BJ (cell line): Measurements from ENCODE around the gene AKAP8L. TPM values are rescaled to one million over a fixed set of nuclear protein-coding genes. Genes with fewer than 3 reads are reported as not detected.
"Not testable (repeated sequence)": the region's sequence is repeated elsewhere in the genome, so short reads cannot be mapped to it uniquely, and the experiment has no call there.

Experiments
- CTCF ChIA-PET: fragments of 350-600 bp; formaldehyde crosslinking; extraction: SDS; loops from one replicate; lab custom pipeline; 2021; ENCODE audit warnings: antibody characterized with exemption, inconsistent platforms; lab: Yijun Ruan, JAX
- POLR2A ChIA-PET: fragments of 300-600 bp; sonication (Branson Sonifier 250); formaldehyde crosslinking; extraction: SDS; loops from one replicate; lab custom pipeline; 2021; ENCODE audit warnings: antibody characterized with exemption; lab: Charles Lee
- DNase-seq: peaks from one replicate; pipeline ENCODE4 v3.0.0-alpha.2; 2011; ENCODE audit warnings: low read depth
- H3K27me3 ChIP-seq: 2 replicates; pipeline ENCODE4 v1.6.0; 2011; ENCODE audit warnings: low read length; ENCODE audit not compliant: control insufficient read depth, insufficient read depth
- H3K36me3 ChIP-seq: 2 replicates; pipeline ENCODE4 v1.5.1; 2011; ENCODE audit warnings: low read length; ENCODE audit not compliant: control insufficient read depth, insufficient read depth
- H3K4me3 ChIP-seq: 2 replicates; pipeline ENCODE4 v1.5.1; 2011; ENCODE audit warnings: low read depth, mild to moderate bottlenecking, control low read depth, low read length
- CTCF ChIP-seq: IDR thresholded peaks from 2 replicates; pipeline ENCODE4 v1.5.1; 2011; ENCODE audit warnings: low read depth, mild to moderate bottlenecking, control low read depth, inconsistent platforms, low read length, moderate library complexity; ENCODE audit not compliant: insufficient read depth
- polyA plus RNA-seq: library from polyadenylated mRNA; depleted of rRNA; stranded (reverse); fragments of >200 nt; gene quantifications from 2 replicates; pipeline ENCODE4 v1.2.3, GENCODE V29; 2011

Gene AKAP8L
- polyA plus RNA-seq, 1 experiment, result 27.5 TPM

DNA sequence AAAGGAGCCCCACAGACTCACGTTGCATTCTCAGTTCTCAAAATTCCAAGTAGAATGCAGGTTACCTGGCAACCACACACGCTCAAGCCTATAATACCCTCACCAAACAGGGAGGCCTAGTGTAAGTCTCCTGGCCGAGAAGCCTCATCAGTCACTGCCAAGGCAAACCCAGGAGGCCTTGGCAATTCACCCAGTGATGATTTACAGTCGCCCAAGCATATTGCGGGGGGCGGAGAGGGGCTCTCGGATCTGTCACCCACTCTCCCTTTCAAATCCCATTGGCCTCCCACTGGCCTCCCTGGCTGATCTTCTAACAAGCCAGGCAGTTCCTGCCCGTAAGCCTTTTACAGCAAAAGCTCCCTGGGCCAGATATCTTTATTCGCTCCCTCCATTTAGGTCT lies 1.1 kb downstream of the AKAP8L start:
- POLR2A ChIA-PET, result no interaction called here
- CTCF ChIA-PET, result interaction anchor here (1.0 to 2.9 kb wide), 3 partner anchors 23 to 240 kb away, joined by 4 to 11 read pairs (median 4); no protein-coding TSS in a partner anchor
- Histone ChIP-seq H3K27me3 (no peaks in the 10 kb centered on the region), H3K36me3 (peaks cover 13% of the 10 kb centered on the region), H3K4me3 (peak overlapping the region; percentile 99)
- no peak for DNase-seq
- TF ChIP-seq CTCF, result no peak

- no peak for TF ChIP-seq CTCF
- DNase-seq, result no peak
- CTCF ChIA-PET, result interaction anchor here (1.0 kb wide), 1 partner anchor 20 kb away, joined by 3 read pairs; no protein-coding TSS in a partner anchor
- peaks cover 3% of the 10 kb centered on the region for H3K36me3 ChIP-seq
- H3K4me3 ChIP-seq, result no peak overlapping the region
- no peaks in the 10 kb centered on the region for H3K27me3 ChIP-seq
- POLR2A ChIA-PET, result no interaction called here
Observed at GRCh38 chr19:15412832-15413231, 6.0 kb downstream of the AKAP8L start.

DNA sequence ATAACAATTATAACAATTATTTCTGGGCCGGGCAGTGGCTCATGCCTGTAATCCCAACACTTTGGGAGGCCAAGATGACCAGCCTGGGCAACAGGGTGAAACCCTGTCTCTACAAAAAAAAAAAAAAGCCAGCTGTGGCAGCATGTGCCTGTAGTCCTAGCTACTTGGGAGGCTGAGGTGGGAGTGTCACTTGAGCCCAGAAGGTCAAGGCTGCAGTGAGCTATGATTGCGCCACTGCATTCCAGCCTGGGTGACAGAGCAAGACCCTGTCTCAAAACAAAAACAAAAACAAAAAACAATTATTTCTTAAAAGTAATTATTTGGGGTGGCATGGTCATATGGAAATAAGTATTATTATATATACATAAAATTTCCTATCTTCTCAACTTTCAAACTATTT lies 7.4 kb downstream of the AKAP8L start:
- ChIA-PET CTCF (interaction anchor here (1.0 kb wide), 1 partner anchor 26 kb away, joined by 3 read pairs; no protein-coding TSS in a partner anchor), POLR2A (interaction anchor here (0.6 kb wide), 2 partner anchors 17 to 156 kb away, joined by 4 to 5 read pairs; no protein-coding TSS in a partner anchor)
- H3K4me3 ChIP-seq, H3K27me3 ChIP-seq, H3K36me3 ChIP-seq, DNase-seq: not testable (repeated sequence)

GRCh38 chr19:15404780-15405211 lies 14.0 kb downstream of the AKAP8L start:
- peaks cover 25% of the 10 kb centered on the region for H3K36me3 ChIP-seq
- CTCF ChIA-PET, result no interaction called here
- POLR2A ChIA-PET, result interaction anchor here (0.6 kb wide), 1 partner anchor 17 kb away, joined by 3 read pairs; no protein-coding TSS in a partner anchor
- H3K27me3 ChIP-seq, result no peaks in the 10 kb centered on the region
- TF ChIP-seq CTCF, result no peak
- no peak for DNase-seq
- no peak overlapping the region for H3K4me3 ChIP-seq

DNA sequence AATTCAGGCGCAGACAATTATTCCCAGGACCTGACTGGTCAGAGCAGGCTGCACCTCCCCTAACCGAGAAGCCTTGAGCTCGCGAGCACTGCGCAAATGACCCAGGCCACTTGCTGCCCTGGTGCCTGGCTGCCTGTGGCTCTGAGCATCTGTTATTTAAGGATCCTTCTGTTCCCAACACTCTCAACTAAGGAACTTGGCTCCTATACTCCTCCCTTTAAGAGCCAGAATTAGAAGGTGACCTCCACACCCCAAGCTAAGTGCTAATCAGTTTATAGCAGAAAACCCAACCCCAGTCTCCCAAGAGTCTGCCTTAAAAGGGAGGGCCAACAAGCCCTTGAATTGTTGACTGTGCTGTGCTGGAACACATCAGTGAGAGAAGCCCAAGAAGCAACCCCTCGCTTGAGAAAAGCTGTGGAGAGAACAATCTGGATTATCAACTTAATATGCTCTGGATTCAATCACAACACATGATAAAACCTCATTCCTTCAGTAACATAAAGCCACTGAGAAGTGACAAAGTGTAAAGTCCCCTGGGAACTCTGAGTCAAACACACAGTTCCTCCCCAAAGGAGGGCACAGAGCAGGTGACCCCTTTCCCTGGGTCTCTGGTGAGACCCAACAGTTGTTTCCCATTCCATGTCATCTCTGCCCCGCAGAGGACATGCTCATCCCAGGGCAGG lies 14.6 kb downstream of the AKAP8L start:
- H3K4me3 ChIP-seq, result no peak overlapping the region
- H3K36me3 ChIP-seq, result peaks cover 30% of the 10 kb centered on the region
- POLR2A ChIA-PET, result no interaction called here

More for the DNA sequence above, 14.6 kb downstream of the AKAP8L start:
- DNase-seq, result no peak
- CTCF ChIA-PET, result no interaction called here
- H3K27me3 ChIP-seq, result no peaks in the 10 kb centered on the region
- no peak for TF ChIP-seq CTCF
